H1 (cell line): Measurements from ENCODE around the gene TXNL4A. TPM values are rescaled to one million over a fixed set of nuclear protein-coding genes. Genes with fewer than 3 reads are reported as not detected.

Experiments used
- CTCF ChIA-PET: fragments of 300-600 bp; sonication (Branson Sonifier 250); formaldehyde crosslinking; loops from one replicate; lab custom pipeline; 2021; ENCODE audit not compliant: partially characterized antibody; lab: Charles Lee
- POLR2A ChIA-PET: fragments of 300-600 bp; sonication (Branson Sonifier 250); formaldehyde crosslinking; loops from one replicate; lab custom pipeline; 2021; ENCODE audit warnings: inconsistent platforms; ENCODE audit not compliant: partially characterized antibody; lab: Charles Lee
- DNase-seq, 2 experiments: peaks; one replicate each; pipeline versions ENCODE4 v3.0.0 to v3.0.0-alpha.2; 2010 to 2022; ENCODE audit warnings: low spot score in 2 of 2, low read depth in 1 of 2, mixed read lengths in 1 of 2
- FAIRE-seq: peaks from 2 replicates; lab custom pipeline; 2011; peaks lifted over from hg19 to GRCh38; lab: Jason Lieb, UNC
- H2AFZ ChIP-seq: 2 replicates; pipeline ENCODE4 v1.8.1; 2012; ENCODE audit warnings: low read length, inconsistent platforms
- H2AK5ac ChIP-seq: 2 replicates; pipeline ENCODE4 v1.6.1; 2013; ENCODE audit warnings: low read depth, low read length
- H2BK120ac ChIP-seq: replicated peaks from 2 replicates; pipeline ENCODE3; 2013; ENCODE audit warnings: low read depth, low read length, inconsistent platforms
- H2BK12ac ChIP-seq: 2 replicates; pipeline ENCODE4 v1.6.1; 2013; ENCODE audit warnings: low read depth, low read length
- H2BK15ac ChIP-seq: 2 replicates; pipeline ENCODE4 v1.6.1; 2013; ENCODE audit warnings: low read length
- H2BK20ac ChIP-seq: 2 replicates; pipeline ENCODE4 v1.6.1; 2013; ENCODE audit warnings: low read length
- H2BK5ac ChIP-seq: 2 replicates; pipeline ENCODE4 v1.6.1; 2013; ENCODE audit warnings: low read depth, low read length
- H3K14ac ChIP-seq: 2 replicates; pipeline ENCODE4 v1.6.1; 2013; ENCODE audit warnings: inconsistent platforms; ENCODE audit not compliant: insufficient read length
- H3K18ac ChIP-seq: 2 replicates; pipeline ENCODE4 v1.6.1; 2013; ENCODE audit warnings: low read length; ENCODE audit errors: extremely low read depth
- H3K23ac ChIP-seq: 2 replicates; pipeline ENCODE4 v1.6.1; 2013; ENCODE audit warnings: inconsistent platforms; ENCODE audit not compliant: insufficient read length
- H3K23me2 ChIP-seq: 2 replicates; pipeline ENCODE4 v1.6.1; 2013; ENCODE audit warnings: low read depth, low read length
- H3K27ac ChIP-seq: 2 replicates; pipeline ENCODE4 v1.6.1; 2011; ENCODE audit warnings: low read depth, low read length, inconsistent platforms
- H3K27me3 ChIP-seq, 4 experiments: replicated peaks in 1 of 4; 1 replicate in 1 of 4; 2 replicates in 3 of 4; pipeline versions ENCODE4 v1.6.1 to v1.8.1; 2011 to 2013; ENCODE audit warnings: low read length in 3 of 4, mild to moderate bottlenecking in 3 of 4, inconsistent platforms in 2 of 4, mixed read lengths in 2 of 4, moderate library complexity in 1 of 4; ENCODE audit not compliant: control insufficient read depth in 3 of 4, insufficient read depth in 3 of 4; ENCODE audit errors: extremely low read depth in 1 of 4
- H3K36me3 ChIP-seq, 4 experiments: 2 replicates each; pipeline versions ENCODE4 v1.6.1 to v1.8.1; 2011 to 2013; ENCODE audit warnings: mild to moderate bottlenecking in 4 of 4, low read length in 3 of 4, moderate library complexity in 2 of 4, control low read depth in 1 of 4, inconsistent platforms in 1 of 4; ENCODE audit not compliant: insufficient read depth in 4 of 4, control insufficient read depth in 2 of 4
- H3K4ac ChIP-seq: replicated peaks from 2 replicates; pipeline ENCODE3; 2013; ENCODE audit warnings: low read length, low read depth, mixed read lengths, inconsistent platforms; ENCODE audit not compliant: insufficient read length
- H3K4me1 ChIP-seq, 4 experiments: replicated peaks in 1 of 4; 1 replicate in 1 of 4; 2 replicates in 3 of 4; pipeline versions ENCODE4 v1.6.1 to v1.8.1; 2011 to 2013; ENCODE audit warnings: low read length in 3 of 4, inconsistent platforms in 2 of 4, mixed read lengths in 1 of 4; ENCODE audit not compliant: insufficient read depth in 4 of 4, control insufficient read depth in 3 of 4
- H3K4me2 ChIP-seq, 2 experiments: 2 replicates each; pipeline versions ENCODE4 v1.6.1 to v1.8.1; 2011 to 2013; ENCODE audit warnings: low read depth in 2 of 2, low read length in 2 of 2, control low read depth in 1 of 2, inconsistent platforms in 1 of 2, mild to moderate bottlenecking in 1 of 2; ENCODE audit not compliant: insufficient read depth in 1 of 2
- H3K4me3 ChIP-seq, 4 experiments: fragments of 200-600, 300-600 bp in 1 of 4; sonication (generic), shearing (Covaris generic), sonication (Bioruptor Twin) in 1 of 4; 2 replicates each; pipeline versions ENCODE4 v1.5.1 to v1.8.1; 2011 to 2016; ENCODE audit warnings: low read length in 4 of 4, low read depth in 3 of 4, control low read depth in 2 of 4, inconsistent platforms in 2 of 4, mild to moderate bottlenecking in 2 of 4, mixed read lengths in 1 of 4, moderate library complexity in 1 of 4; ENCODE audit not compliant: insufficient read depth in 2 of 4; ENCODE audit errors: extremely low read depth in 1 of 4
- H3K56ac ChIP-seq: replicated peaks from 2 replicates; pipeline ENCODE3; 2013; ENCODE audit warnings: low read depth, mild to moderate bottlenecking, mixed read lengths, low read length, inconsistent platforms; ENCODE audit not compliant: insufficient read length
- H3K79me1 ChIP-seq: 2 replicates; pipeline ENCODE4 v1.6.1; 2013; ENCODE audit warnings: low read depth, low read length, control low read depth
- H3K79me2 ChIP-seq, 2 experiments: 2 replicates each; pipeline versions ENCODE4 v1.6.1 to v1.8.1; 2012 to 2013; ENCODE audit warnings: low read length in 2 of 2, mild to moderate bottlenecking in 2 of 2, inconsistent platforms in 1 of 2; ENCODE audit not compliant: insufficient read depth in 2 of 2, control insufficient read depth in 1 of 2
- H3K9ac ChIP-seq, 4 experiments: replicated peaks in 1 of 4; 1 replicate in 1 of 4; 2 replicates in 3 of 4; pipeline versions ENCODE4 v1.6.1 to v1.8.1; 2011 to 2013; ENCODE audit warnings: low read depth in 3 of 4, low read length in 3 of 4, control low read depth in 2 of 4, mild to moderate bottlenecking in 2 of 4, moderate library complexity in 2 of 4, inconsistent platforms in 1 of 4; ENCODE audit errors: extremely low read depth in 1 of 4
- H3K9me3 ChIP-seq, 2 experiments: 2 replicates each; pipeline versions ENCODE4 v1.6.1 to v1.8.1; 2012 to 2013; ENCODE audit warnings: mild to moderate bottlenecking in 2 of 2, moderate library complexity in 2 of 2, control low read depth in 1 of 2, inconsistent platforms in 1 of 2, low read depth in 1 of 2, low read length in 1 of 2, mixed read lengths in 1 of 2; ENCODE audit not compliant: insufficient read depth in 2 of 2
- H4K20me1 ChIP-seq, 2 experiments: replicated peaks in 1 of 2; 2 replicates each; pipeline versions ENCODE3 to v1.8.1; 2011 to 2013; ENCODE audit warnings: inconsistent platforms in 2 of 2, low read length in 2 of 2, mild to moderate bottlenecking in 1 of 2; ENCODE audit not compliant: insufficient read depth in 2 of 2, control insufficient read depth in 1 of 2
- H4K5ac ChIP-seq: 2 replicates; pipeline ENCODE4 v1.6.1; 2013; ENCODE audit warnings: low read length, low read depth, mixed read lengths, inconsistent platforms; ENCODE audit not compliant: insufficient read length
- H4K8ac ChIP-seq: 2 replicates; pipeline ENCODE4 v1.8.0; 2013; ENCODE audit warnings: mild to moderate bottlenecking, moderate library complexity, low read length, inconsistent platforms; ENCODE audit not compliant: insufficient read depth; ENCODE audit errors: extremely low read depth
- H4K91ac ChIP-seq: replicated peaks from 2 replicates; pipeline ENCODE3; 2013; ENCODE audit warnings: low read length, mixed read lengths, inconsistent platforms; ENCODE audit not compliant: insufficient read length
- BRCA1 ChIP-seq: IDR thresholded peaks from 2 replicates; pipeline ENCODE4 v1.6.1; 2012; ENCODE audit warnings: low read depth, low read length, improper control_type of control experiment
- CTBP2 ChIP-seq: IDR thresholded peaks from 2 replicates; pipeline ENCODE4 v1.7.0; 2011; ENCODE audit warnings: borderline replicate concordance, mild to moderate bottlenecking, moderate library complexity, mixed read lengths, low read length; ENCODE audit not compliant: insufficient read depth, insufficient read length
- EP300 ChIP-seq, 2 experiments: IDR thresholded peaks; 1 replicate in 1 of 2; 2 replicates in 1 of 2; pipeline ENCODE4 v1.6.1; 2011 to 2012; ENCODE audit warnings: low read depth in 2 of 2, low read length in 2 of 2, mild to moderate bottlenecking in 2 of 2, borderline replicate concordance in 1 of 2, inconsistent platforms in 1 of 2, moderate library complexity in 1 of 2
- GABPA ChIP-seq: IDR thresholded peaks from 2 replicates; pipeline ENCODE4 v1.6.1; 2011; ENCODE audit warnings: mild to moderate bottlenecking, low read length, moderate library complexity, borderline replicate concordance; ENCODE audit not compliant: insufficient read depth
- JUN ChIP-seq: IDR thresholded peaks from 2 replicates; pipeline ENCODE4 v1.6.1; 2011; ENCODE audit warnings: low read depth, mild to moderate bottlenecking, improper control_type of control experiment, low read length
- MAFK ChIP-seq: IDR thresholded peaks from 2 replicates; pipeline ENCODE4 v1.6.1; 2012; ENCODE audit warnings: low read depth, mild to moderate bottlenecking, improper control_type of control experiment, low read length
- WGBS, 2 experiments: shearing (Covaris generic) in 1 of 2; methylation state at CpG; one replicate each; pipeline versions ENCODE4 v1.1.6 to v1.1.7; 2013 to 2015; ENCODE audit warnings: low lambda C conversion rate in 2 of 2, mixed read lengths in 2 of 2, inconsistent platforms in 1 of 2, low coverage in 1 of 2, missing lambda C conversion rate in 1 of 2; ENCODE audit not compliant: insufficient replicate concordance in 2 of 2, insufficient coverage in 1 of 2, insufficient read length in 1 of 2; ENCODE audit errors: extremely low coverage in 1 of 2, missing lambda C conversion rate in 1 of 2; 5-methylcytosine and 5-hydroxymethylcytosine counted together
- polyA plus RNA-seq, 7 experiments: library from polyadenylated mRNA; depleted of rRNA in 3 of 7; stranded (reverse) in 5 of 7; unstranded in 2 of 7; fragments of >200 nt in 5 of 7; fragments of 200-250 nt in 2 of 7; gene quantifications; 1 replicate in 5 of 7; 2 replicates in 1 of 7; 4 replicates in 1 of 7; pipeline versions ENCODE4 v1.2.1 to v1.2.3, GENCODE V29; 2011 to 2013; ENCODE audit warnings: missing spikeins in 2 of 7, mixed read lengths in 2 of 7
- total RNA-seq: library from RNA; stranded (reverse); fragmentation: NEBNext Ultra II Directional; extraction: Animal tissue kit (Norgen Biotek cat#: 25700); gene quantifications from 2 replicates; pipeline ENCODE4 v1.2.1, GENCODE V29; 2021

Gene TXNL4A
- total and polyA plus RNA-seq, 2 of the 8 experiments (the other 6 are each of a cell fraction or from before 2014, with no cell fraction given): 169 to 181 TPM

DNA sequence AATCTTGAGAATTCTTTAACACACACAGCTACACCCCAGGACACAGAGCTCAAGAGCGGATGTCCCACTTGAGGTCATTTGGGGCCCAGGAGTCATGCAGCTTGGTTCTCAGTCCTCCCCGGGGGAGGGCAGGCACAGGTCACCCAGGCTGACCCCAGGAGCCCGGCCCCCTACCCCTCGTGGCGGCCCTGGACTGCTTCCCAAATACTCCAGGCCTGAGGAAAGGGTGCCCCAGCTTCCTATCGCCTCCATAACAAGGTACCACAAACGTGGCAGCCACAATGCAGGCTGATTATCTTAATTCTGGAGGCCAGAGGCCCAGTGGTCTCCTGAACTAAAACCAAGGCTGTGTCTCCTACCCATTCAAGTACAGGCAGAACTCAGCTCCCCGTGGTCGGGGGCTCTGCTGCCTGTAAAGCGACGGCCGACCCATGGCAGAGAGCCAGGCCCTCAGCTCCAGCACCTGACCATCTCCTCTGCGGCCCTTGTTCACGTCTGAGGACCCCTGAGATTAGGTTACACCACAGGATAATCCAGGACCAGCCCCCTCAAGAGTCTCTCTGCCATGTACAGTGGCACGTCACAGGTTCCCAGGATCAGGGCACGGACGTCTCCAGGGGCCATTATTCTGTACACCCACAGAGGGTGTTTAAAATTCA lies 47.4 kb downstream of the TXNL4A start:
- CTCF ChIA-PET: interaction anchor here (1.0 to 1.1 kb wide), 2 partner anchors 32 to 72 kb away, joined by 3 read pairs; no protein-coding TSS in a partner anchor
- peaks cover 0 to 3% of the 10 kb centered on the region in 2 experiments; a peak in 2 of 4 replicates for H3K79me2 ChIP-seq
- no peak for TF ChIP-seq JUN
- no peak for TF ChIP-seq CTBP2
- TF ChIP-seq BRCA1: no peak
- TF ChIP-seq EP300 (IDR thresholded peaks at IDR 0.05; ENCODE audit: borderline replicate concordance in 1 of 2, low read depth in 2 of 2, low read length in 2 of 2): no peak
- no peak for TF ChIP-seq MAFK
- no peak for TF ChIP-seq GABPA

More for the DNA sequence above, 47.4 kb downstream of the TXNL4A start:
- Histone ChIP-seq H3K4me1 (peaks cover 0 to 13% (median 8%) of the 10 kb centered on the region in 4 experiments; a peak in 4 of 7 replicates), H3K23me2 (no peaks in the 10 kb centered on the region), H3K9me3 (no peaks in the 10 kb centered on the region), H2BK5ac (no peak overlapping the region), H3K4me3 (no peak overlapping the region), H4K91ac (no peak overlapping the region), H3K4me2 (no peak overlapping the region), H3K36me3 (no peaks in the 10 kb centered on the region; a peak in 1 of 8 replicates), H3K27ac (no peak overlapping the region), H3K79me1 (peaks cover 5% of the 10 kb centered on the region), H2BK20ac (no peak overlapping the region), H3K9ac (no peak overlapping the region), H4K5ac (no peak overlapping the region), H3K18ac (no peak overlapping the region), H3K56ac (no peak overlapping the region), H4K20me1 (peaks cover 5 to 16% of the 10 kb centered on the region in 2 experiments), H2BK12ac (no peak overlapping the region), H2BK15ac (no peak overlapping the region), H3K14ac (no peak overlapping the region), H2AFZ (no peak overlapping the region), H3K4ac (no peak overlapping the region), H4K8ac (no peak overlapping the region), H3K23ac (no peak overlapping the region), H3K27me3 (no peaks in the 10 kb centered on the region; a peak in 1 of 7 replicates), H2AK5ac (no peak overlapping the region), H2BK120ac (no peak overlapping the region)
- FAIRE-seq (no peak), DNase-seq (no peak)
- 89% methylated on average over 16 of the region's 17 CpGs; no CpG with 5 or more reads in 1 of the 2 experiments for WGBS, 2 experiments
- POLR2A ChIA-PET: interaction anchor here (1.6 to 1.7 kb wide), 2 partner anchors 12 to 27 kb away, joined by 3 to 4 read pairs; no protein-coding TSS in a partner anchor
